HCT116 (cell line): Measurements from ENCODE around the gene TPD52L1. TPM values are rescaled to one million over a fixed set of nuclear protein-coding genes. Genes with fewer than 3 reads are reported as not detected.

ENCODE experiments used
- ATAC-seq: fragments of 200-7000 bp; cut with Tn5 transposase; 2 replicates; pipeline ENCODE4 v1.9.1; 2020; ENCODE audit warnings: mild to moderate bottlenecking, moderate library complexity
- BruUV-seq: library from RNA; stranded (reverse); fragments of 400-500 nt; replicated peaks from 2 replicates; lab custom pipeline; 2021; lab: Mats Ljungman, UMichigan
- CTCF ChIA-PET: fragments of 300-600 bp; sonication (Branson Sonifier 250); formaldehyde crosslinking; loops from one replicate; lab custom pipeline; 2021; ENCODE audit warnings: antibody characterized with exemption; lab: Charles Lee
- POLR2A ChIA-PET: fragments of 300-600, 350-600 bp; sonication (Branson Sonifier 250); formaldehyde crosslinking; loops from one replicate; lab custom pipeline; 2021; ENCODE audit warnings: antibody characterized with exemption; lab: Charles Lee
- RAD21 ChIA-PET, 2 experiments: fragments of 300-600 bp; sonication (Branson Sonifier 250); formaldehyde crosslinking; loops; one replicate each; lab custom pipeline; 2023; ENCODE audit warnings: low total read pairs in 2 of 2; ENCODE audit not compliant: uncharacterized antibody in 2 of 2, unreplicated experiment in 2 of 2, low non-redundant PET in 1 of 2; lab: Charles Lee
- DNase-seq: peaks from one replicate; pipeline ENCODE4 v3.0.0-alpha.2; 2010; ENCODE audit warnings: low read depth, low spot score
- H2AFZ ChIP-seq: fragments of 200-600 bp; shearing (Covaris generic), sonication (generic); 2 replicates; pipeline ENCODE4 v1.6.1; 2017; ENCODE audit warnings: low read depth, mixed run types, mixed read lengths, antibody characterized with exemption, low read length; ENCODE audit not compliant: poor library complexity, severe bottlenecking
- H3K27ac ChIP-seq: 2 replicates; pipeline ENCODE4 v1.5.1; 2012; ENCODE audit warnings: low read depth, low read length
- H3K27me3 ChIP-seq: fragments of 200-600 bp; sonication (generic); 2 replicates; pipeline ENCODE4 v1.6.1; 2016; ENCODE audit warnings: mixed run types, low read length, mixed read lengths; ENCODE audit not compliant: insufficient read depth
- H3K36me3 ChIP-seq, 2 experiments: fragments of 200-500 bp in 1 of 2; fragments of 200-600 bp in 1 of 2; sonication (Bioruptor generic) in 1 of 2; sonication (generic) in 1 of 2; 2 replicates each; pipeline versions ENCODE4 v1.5.1 to v1.6.1; 2014 to 2016; ENCODE audit warnings: low read length in 2 of 2, inconsistent platforms in 1 of 2, mixed read lengths in 1 of 2, mixed run types in 1 of 2; ENCODE audit not compliant: insufficient read depth in 2 of 2, control insufficient read depth in 1 of 2
- H3K4me1 ChIP-seq, 2 experiments: fragments of 200-600 bp in 1 of 2; sonication (generic) in 1 of 2; 2 replicates each; pipeline versions ENCODE4 v1.5.1 to v1.6.1; 2012 to 2017; ENCODE audit warnings: low read length in 2 of 2, inconsistent platforms in 1 of 2, mild to moderate bottlenecking in 1 of 2, mixed read lengths in 1 of 2, mixed run types in 1 of 2, moderate library complexity in 1 of 2; ENCODE audit not compliant: insufficient read depth in 2 of 2, control insufficient read depth in 1 of 2
- H3K4me2 ChIP-seq: fragments of 200-600 bp; sonication (generic); 2 replicates; pipeline ENCODE4 v1.6.1; 2017; ENCODE audit warnings: mixed run types, low read length, mixed read lengths
- H3K4me3 ChIP-seq, 2 experiments: fragments of 200-600 bp in 1 of 2; sonication (generic) in 1 of 2; replicated peaks in 1 of 2; 2 replicates each; pipeline ENCODE4 v1.5.1; 2011 to 2016; ENCODE audit warnings: low read length in 2 of 2, control low read depth in 1 of 2, low read depth in 1 of 2, mild to moderate bottlenecking in 1 of 2, mixed read lengths in 1 of 2, mixed run types in 1 of 2
- H3K79me2 ChIP-seq: fragments of 200-600 bp; sonication (generic); 2 replicates; pipeline ENCODE4 v1.6.1; 2017; ENCODE audit warnings: mild to moderate bottlenecking, mixed run types, low read length, moderate library complexity, mixed read lengths; ENCODE audit not compliant: insufficient read depth
- H3K9ac ChIP-seq: fragments of 200-600 bp; sonication (generic); 2 replicates; pipeline ENCODE4 v1.6.1; 2016; ENCODE audit warnings: low read length, mixed read lengths
- H3K9me2 ChIP-seq: fragments of 200-600 bp; sonication (generic), shearing (Covaris generic); 2 replicates; pipeline ENCODE4 v1.6.1; 2017; ENCODE audit warnings: mixed run types, mild to moderate bottlenecking, moderate library complexity; ENCODE audit not compliant: insufficient read depth
- H3K9me3 ChIP-seq, 2 experiments: fragments of 200-500 bp in 1 of 2; fragments of 200-600 bp in 1 of 2; sonication (Bioruptor generic) in 1 of 2; sonication (generic) in 1 of 2; 2 replicates each; pipeline ENCODE4 v1.6.1; 2014 to 2017; ENCODE audit warnings: low read length in 2 of 2, mixed read lengths in 2 of 2, inconsistent platforms in 1 of 2, low read depth in 1 of 2, mild to moderate bottlenecking in 1 of 2, mixed run types in 1 of 2, moderate library complexity in 1 of 2; ENCODE audit not compliant: control insufficient read depth in 1 of 2, insufficient read depth in 1 of 2
- H4K20me1 ChIP-seq: fragments of 200-600 bp; sonication (generic), shearing (Covaris generic); 2 replicates; pipeline ENCODE4 v1.6.1; 2017; ENCODE audit warnings: mixed run types, mild to moderate bottlenecking, moderate library complexity; ENCODE audit not compliant: insufficient read depth
- CBX3 ChIP-seq: IDR thresholded peaks from 2 replicates; pipeline ENCODE4 v1.6.1; 2012; ENCODE audit warnings: low read depth
- CTCF ChIP-seq, 3 experiments: fragments of 200-600 bp in 1 of 3; sonication (generic) in 1 of 3; IDR thresholded peaks in 2 of 3; conservative IDR thresholded peaks in 1 of 3; 2 replicates each; pipeline ENCODE4 v1.5.1; 2012 to 2017; ENCODE audit warnings: low read depth in 2 of 3, low read length in 2 of 3, antibody characterized with exemption in 1 of 3, borderline replicate concordance in 1 of 3, control low read depth in 1 of 3, mild to moderate bottlenecking in 1 of 3, mixed read lengths in 1 of 3, mixed run types in 1 of 3, moderate library complexity in 1 of 3; ENCODE audit not compliant: insufficient read depth in 1 of 3
- EGR1 ChIP-seq: IDR thresholded peaks from 2 replicates; pipeline ENCODE4 v1.6.1; 2012; ENCODE audit warnings: low read depth
- SIN3A ChIP-seq: IDR thresholded peaks from 2 replicates; pipeline ENCODE4 v1.6.1; 2012; ENCODE audit warnings: low read depth
- SP1 ChIP-seq: IDR thresholded peaks from 2 replicates; pipeline ENCODE4 v1.6.1; 2012; ENCODE audit warnings: low read depth
- SRF ChIP-seq: IDR thresholded peaks from 2 replicates; pipeline ENCODE4 v1.6.1; 2012; ENCODE audit warnings: low read depth
- intact Hi-C: fragments of 100-400 bp; cut with micrococcal nuclease; formaldehyde crosslinking; loops from 2 replicates; pipeline ENCODE4 v1.10.0; 2022
- total RNA-seq: library from RNA; stranded (reverse); gene quantifications from one replicate; pipeline ENCODE4 v1.2.1, GENCODE V29; 2021; ENCODE audit not compliant: unreplicated experiment

The TPD52L1 gene
- total RNA-seq, 1 experiment from 2014 or later: 64.1 TPM

GRCh38 chr6:125110056-125110455 is 43.5 kb upstream of the TPD52L1 start (continued):
- TF ChIP-seq SRF: no peak
- TF ChIP-seq CBX3: no peak
- TF ChIP-seq SP1: no peak
- TF ChIP-seq CTCF (IDR thresholded peaks at IDR 0.05 in 2 of 3, conservative IDR thresholded peaks at IDR 0.05 in 1 of 3; ENCODE audit: borderline replicate concordance in 1 of 3, insufficient read depth in 1 of 3, low read depth in 2 of 3, low read length in 2 of 3): no peak

GRCh38 chr6:125111219-125111983 is 42.2 kb upstream of the TPD52L1 start:
- H3K27ac ChIP-seq: no peak overlapping the region
- ChIA-PET CTCF (interaction anchor here (3.9 kb wide), 1 partner anchor 241 kb away, joined by 60 read pairs; no protein-coding TSS in a partner anchor), RAD21 (no interaction called here), POLR2A (no interaction called here)
- H3K4me3 ChIP-seq: no peak overlapping the region
- BruUV-seq: no TSS peak
- H3K9me2 ChIP-seq: no peaks in the 10 kb centered on the region
- H3K9ac ChIP-seq: no peak overlapping the region
- ATAC-seq: no peak
- DNase-seq: no peak
- H3K36me3 ChIP-seq: no peaks in the 10 kb centered on the region
- peaks cover 5 to 9% of the 10 kb centered on the region in 2 experiments; a peak in 2 of 4 replicates for H3K9me3 ChIP-seq
- H2AFZ ChIP-seq: no peak overlapping the region
- H3K4me2 ChIP-seq: no peak overlapping the region
- H3K27me3 ChIP-seq: no peaks in the 10 kb centered on the region
- TF ChIP-seq CBX3 (peak; percentile 78; the same call in 1 of the 2 replicates), SIN3A (no peak), EGR1 (no peak)
- intact Hi-C loops: no loop called here
- no peaks in the 10 kb centered on the region for H4K20me1 ChIP-seq
- no peaks in the 10 kb centered on the region for H3K4me1 ChIP-seq
- no peaks in the 10 kb centered on the region for H3K79me2 ChIP-seq
